ENCODE measurements around the gene TTPAL.

DNA sequence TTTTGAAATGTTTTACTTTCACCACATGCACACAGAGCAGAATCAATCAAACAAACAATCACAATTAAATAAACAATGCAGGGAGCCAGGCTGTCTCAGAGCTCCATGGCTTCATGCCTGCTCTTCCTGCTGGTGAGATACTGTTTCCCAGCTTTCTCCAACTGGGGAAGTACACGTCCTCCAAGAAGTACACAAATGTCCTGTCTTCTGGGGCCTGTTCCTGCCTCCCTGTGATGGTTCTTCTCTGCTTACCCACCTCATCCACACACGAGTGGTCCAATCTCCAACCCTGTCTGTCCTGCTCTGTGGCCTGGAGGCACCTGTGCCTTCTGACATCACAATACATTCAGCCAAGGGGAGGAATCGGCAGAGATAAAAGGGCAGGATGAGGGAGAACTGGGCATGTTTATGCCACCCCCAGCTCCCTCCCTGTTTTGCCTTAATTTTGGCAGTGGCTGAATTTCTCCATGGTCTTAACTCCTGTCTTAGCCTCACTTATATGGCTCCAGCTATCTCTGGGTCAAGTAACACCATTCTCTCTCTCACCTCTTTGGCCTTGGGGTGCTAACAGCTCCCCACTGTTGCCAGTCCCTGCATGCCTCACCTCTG is 25.3 kb upstream of the TTPAL start:
- TF ChIP-seq, protein P1, sequence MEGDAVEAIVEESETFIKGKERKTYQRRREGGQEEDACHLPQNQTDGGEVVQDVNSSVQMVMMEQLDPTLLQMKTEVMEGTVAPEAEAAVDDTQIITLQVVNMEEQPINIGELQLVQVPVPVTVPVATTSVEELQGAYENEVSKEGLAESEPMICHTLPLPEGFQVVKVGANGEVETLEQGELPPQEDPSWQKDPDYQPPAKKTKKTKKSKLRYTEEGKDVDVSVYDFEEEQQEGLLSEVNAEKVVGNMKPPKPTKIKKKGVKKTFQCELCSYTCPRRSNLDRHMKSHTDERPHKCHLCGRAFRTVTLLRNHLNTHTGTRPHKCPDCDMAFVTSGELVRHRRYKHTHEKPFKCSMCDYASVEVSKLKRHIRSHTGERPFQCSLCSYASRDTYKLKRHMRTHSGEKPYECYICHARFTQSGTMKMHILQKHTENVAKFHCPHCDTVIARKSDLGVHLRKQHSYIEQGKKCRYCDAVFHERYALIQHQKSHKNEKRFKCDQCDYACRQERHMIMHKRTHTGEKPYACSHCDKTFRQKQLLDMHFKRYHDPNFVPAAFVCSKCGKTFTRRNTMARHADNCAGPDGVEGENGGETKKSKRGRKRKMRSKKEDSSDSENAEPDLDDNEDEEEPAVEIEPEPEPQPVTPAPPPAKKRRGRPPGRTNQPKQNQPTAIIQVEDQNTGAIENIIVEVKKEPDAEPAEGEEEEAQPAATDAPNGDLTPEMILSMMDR (IDR thresholded peaks at IDR 0.05), result no peak
- peak; percentile 22 for TF ChIP-seq POLR2A (IDR thresholded peaks at IDR 0.05)

All from right lobe of liver (tissue), 4 donors.